Omental fat pad (tissue), 4 donors: ENCODE data around the gene ADGRB3. TPM values are rescaled to one million over a fixed set of nuclear protein-coding genes. Genes with fewer than 3 reads are reported as not detected.
"Not testable (repeated sequence)": the region's sequence is repeated elsewhere in the genome, so short reads cannot be mapped to it uniquely, and the experiment has no call there.

Experiments used
- ATAC-seq: fragments of 150-250 bp; one replicate; pipeline ENCODE4 v1.9.1; 2016; ENCODE audit warnings: mild to moderate bottlenecking, moderate library complexity; ENCODE audit not compliant: low FRiP score
- DNase-seq: peaks from one replicate; pipeline ENCODE4 v3.0.0-alpha.2; 2019; ENCODE audit warnings: low spot score
- CTCF ChIP-seq, 3 donors: fragments of 450-650 bp; IDR thresholded peaks; one replicate each; pipeline ENCODE4 v1.5.1; 2016 to 2017; ENCODE audit warnings: antibody characterized with exemption in 3 of 3, mild to moderate bottlenecking in 3 of 3, moderate library complexity in 2 of 3
- total RNA-seq, 4 donors: library from RNA; depleted of rRNA; stranded (reverse); fragments of >200 nt; gene quantifications; one replicate each; pipeline ENCODE4 v1.1.0, GENCODE V29; 2016

Gene ADGRB3
- total RNA-seq, 4 donors from 2014 or later = 0.84 to 4.4 (median 1.9) TPM

DNA sequence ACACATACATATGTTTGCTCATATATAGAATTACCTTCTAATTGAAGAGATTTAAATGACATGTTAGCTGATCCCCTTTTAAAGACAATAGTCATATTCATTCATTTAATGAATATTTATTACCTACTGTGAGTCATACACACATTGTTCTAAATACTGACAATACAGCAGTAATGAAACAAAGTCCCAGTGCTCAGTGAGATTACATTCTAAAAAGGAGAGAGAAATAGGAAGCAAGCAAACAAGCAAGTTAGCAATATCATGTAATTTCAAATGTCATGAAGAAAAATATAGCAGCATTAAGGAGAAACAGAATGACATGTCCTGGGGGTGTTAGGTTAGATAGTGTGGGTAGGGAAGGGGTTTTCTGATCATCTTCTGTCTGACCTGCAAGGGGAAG lies 136.3 kb downstream of the ADGRB3 start:
- no peak for DNase-seq
- no peak for ATAC-seq
- TF ChIP-seq CTCF (IDR thresholded peaks at IDR 0.05) = no peak

GRCh38 chr6:68774843-68775242 lies 139.8 kb downstream of the ADGRB3 start:
- TF ChIP-seq CTCF (IDR thresholded peaks at IDR 0.05) = no peak
- DNase-seq (no peak), ATAC-seq (no peak)

DNA sequence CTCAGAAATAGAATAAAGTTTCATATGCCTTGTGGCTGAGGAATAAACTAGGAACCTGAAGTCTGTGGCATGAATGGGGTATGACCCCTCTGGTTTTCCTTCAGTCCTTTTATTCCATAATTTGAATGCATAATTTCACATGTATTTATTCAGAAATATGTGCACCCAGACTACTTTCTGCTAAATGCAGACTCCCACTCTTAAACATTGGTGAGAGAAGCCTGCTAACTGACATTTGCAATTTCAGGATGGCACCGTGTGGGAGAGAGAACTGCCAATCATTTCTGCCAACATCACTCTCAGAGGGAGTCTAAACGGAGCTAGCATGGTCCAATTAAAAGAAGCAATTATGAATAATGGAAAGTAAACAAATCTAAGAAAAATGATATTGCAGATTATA lies 141.3 kb downstream of the ADGRB3 start:
- ATAC-seq = no peak
- no peak for TF ChIP-seq CTCF (IDR thresholded peaks at IDR 0.05)
- no peak for DNase-seq

DNA sequence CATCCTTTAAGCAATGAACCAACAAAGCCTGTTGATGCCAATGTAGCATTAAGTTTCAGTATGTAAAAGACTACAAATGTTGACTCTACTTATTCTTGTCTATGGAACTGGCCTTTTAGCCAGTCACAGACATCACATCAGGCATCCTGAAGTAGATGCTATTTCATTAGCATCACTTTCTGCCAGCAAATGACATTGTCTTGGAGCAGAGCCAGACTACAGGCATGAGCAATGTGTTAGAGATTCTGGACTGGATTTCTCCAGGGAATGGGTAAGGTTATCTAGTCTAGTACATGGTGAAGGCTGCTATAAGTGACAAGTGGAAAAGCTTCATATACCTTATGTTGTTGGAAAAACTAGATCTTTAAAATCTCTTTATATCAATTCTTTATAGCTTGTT lies 142.9 kb downstream of the ADGRB3 start:
- no peak for DNase-seq
- TF ChIP-seq CTCF (IDR thresholded peaks at IDR 0.05) = no peak
- ATAC-seq = no peak

DNA sequence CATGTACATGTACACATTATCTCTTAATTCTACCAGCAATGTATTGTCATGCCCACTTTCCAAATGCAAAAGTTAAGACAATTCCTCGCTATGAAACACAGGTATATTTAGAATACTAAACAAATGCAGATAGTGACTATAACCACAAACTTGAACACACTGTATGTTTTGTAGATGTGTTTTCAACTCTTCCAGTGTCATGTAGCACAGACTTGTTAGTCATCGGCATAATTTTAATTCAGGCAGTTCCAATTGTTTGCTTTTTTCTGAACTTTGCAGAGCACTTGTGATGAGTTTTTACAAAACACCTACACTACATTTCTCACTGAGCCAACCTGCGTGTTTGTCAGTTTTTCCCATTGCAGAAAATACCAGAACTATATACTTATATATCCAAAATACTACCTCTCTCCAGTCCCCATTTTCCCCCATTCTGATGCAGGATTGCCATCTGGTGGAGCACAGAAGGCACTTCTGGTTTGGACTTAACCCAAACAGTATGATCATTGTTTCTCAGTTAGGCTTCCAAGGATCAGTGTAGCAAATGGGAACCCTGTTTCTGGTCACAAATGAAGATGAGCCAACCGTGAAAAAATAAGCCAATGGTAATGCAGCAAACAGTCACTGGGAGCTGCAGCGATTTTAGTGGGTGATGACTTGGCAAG lies 143.4 kb downstream of the ADGRB3 start:
- DNase-seq = no peak
- no peak for ATAC-seq
- TF ChIP-seq CTCF (IDR thresholded peaks at IDR 0.05) = no peak

GRCh38 chr6:68779366-68779765 lies 144.3 kb downstream of the ADGRB3 start:
- ATAC-seq = no peak
- TF ChIP-seq CTCF (IDR thresholded peaks at IDR 0.05) = no peak
- DNase-seq = no peak

DNA sequence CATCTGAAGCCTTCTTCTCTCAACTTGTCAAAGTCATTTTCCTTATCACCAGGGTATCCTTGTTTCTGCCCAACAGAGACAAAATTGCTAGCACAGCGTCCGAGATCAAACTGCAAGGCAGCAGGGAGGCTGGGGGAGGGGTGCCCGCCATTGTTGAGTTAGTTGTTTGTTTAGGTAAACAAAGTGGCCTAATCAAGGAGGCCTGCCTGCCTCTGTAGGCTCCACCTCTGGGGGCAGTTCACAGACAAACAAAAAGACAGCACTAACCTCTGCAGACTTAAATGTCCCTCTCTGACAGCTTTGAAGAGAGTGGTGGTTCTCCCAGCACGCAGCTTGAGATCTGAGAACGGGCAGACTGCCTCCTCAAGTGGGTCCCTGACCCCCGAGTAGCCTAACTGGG lies 155.0 kb downstream of the ADGRB3 start:
- not testable (repeated sequence) for ATAC-seq, DNase-seq

DNA sequence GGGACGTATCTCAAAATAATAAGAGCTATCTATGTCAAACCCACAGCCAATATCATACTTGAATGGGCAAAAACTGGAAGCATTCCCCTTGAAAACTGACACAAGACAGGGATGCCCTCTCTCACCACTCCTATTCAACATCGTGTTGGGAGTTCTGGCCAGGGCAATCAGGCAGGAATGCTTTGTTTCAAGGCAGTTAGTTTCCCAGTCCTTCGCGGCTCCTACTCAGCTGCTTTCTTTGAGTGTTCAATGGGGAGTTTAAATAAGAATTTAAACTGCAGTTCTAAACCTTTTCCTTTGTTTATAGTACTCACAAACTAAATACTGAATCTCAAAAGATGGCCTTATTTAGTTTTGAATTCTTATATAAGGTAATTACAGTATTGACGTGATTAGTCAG lies 179.9 kb downstream of the ADGRB3 start:
- ATAC-seq, DNase-seq: not testable (repeated sequence)
